Activated T-helper 1 cell treated with anti-CD3 and anti-CD28 coated beads, Interleukin-2, amount 50 U/mL, for 16 hours (primary cell): ENCODE results near the gene POU6F2.
"Not testable (repeated sequence)": the region's sequence is repeated elsewhere in the genome, so short reads cannot be mapped to it uniquely, and the experiment has no call there.

Experiments used
- DNase-seq, 2 donors: peaks; one replicate each; pipeline ENCODE4 v3.0.0-alpha.2; 2020; ENCODE audit warnings: low read depth in 1 of 2, low spot score in 1 of 2

POU6F2 gene

DNA sequence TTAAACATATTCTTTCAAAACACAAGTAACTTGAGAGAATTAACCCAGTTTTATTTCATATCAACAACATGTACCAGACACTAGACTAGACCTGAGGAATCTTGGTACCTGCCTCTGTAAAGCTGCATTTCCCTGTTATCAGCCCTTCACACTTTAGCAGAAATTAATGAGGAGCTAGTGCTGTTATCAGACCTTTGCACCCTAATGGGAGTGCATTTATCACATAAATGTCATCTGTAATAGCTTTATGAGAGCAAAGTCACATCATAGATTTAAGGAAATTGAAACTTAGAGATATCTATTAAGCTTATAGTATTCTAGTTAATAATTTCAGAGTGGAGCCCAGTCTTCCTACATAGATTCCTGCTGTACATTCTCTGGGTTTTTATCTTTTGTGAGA is 318.1 kb downstream of the POU6F2 start:
- DNase-seq, result no peak

DNA sequence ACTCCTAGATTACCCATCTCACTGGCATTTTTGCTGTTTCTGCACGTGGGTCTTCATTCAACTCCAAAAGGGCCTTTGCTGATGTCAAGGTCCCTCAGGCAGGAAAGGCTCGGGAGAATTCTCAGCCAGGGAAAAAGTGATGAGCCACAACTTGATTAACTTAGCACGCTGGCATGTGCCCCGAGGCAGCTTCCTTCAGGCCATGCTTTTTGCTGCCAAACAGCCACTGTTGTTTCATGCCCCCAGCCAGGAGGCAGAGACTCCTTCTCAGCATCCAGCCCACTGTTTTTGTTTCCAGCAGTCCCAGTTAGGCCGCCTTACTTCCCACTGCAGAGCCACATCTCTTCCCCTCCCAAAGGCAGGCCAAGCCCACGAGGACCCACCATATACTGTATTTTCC is 322.0 kb downstream of the POU6F2 start:
- DNase-seq, result no peak

DNA sequence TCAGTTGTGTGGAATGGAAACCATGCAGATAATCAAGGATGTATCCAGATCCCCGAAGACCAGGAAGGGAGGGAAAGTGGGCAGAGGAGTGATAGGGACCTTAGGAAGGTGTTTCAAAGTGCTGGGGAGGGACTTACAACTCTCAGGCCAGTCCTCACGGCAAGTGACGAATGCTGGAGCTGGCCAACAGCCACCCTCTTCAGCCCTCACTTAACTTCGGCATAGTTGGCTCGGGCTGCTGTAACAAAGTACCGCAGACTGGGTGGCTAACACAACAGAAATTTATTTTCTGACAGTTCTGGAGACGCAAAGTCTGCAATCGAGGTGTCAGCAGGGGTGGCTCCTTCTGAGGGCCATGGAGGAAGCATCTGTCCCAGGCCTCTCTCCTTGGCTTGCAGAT is 322.6 kb downstream of the POU6F2 start:
- DNase-seq, result no peak

DNA sequence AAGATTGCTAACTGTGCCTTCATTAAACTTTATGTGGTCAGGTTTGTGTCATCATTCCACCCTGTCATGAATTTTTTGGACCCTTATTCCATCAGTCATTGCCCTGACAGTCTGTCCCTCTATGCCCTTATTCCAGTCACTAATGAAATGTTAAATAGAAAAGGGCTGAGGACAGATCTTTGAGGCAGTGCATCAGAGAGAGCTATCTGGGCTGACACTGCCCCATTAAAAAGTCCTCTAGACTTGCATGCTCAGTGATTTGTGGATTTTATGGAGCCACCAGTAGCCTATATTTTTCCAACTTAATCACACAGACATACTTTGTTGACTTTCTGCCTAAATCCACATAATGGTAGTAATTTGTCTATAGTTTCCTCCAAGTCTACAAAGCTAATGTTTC is 323.8 kb downstream of the POU6F2 start:
- DNase-seq, result no peak

DNA sequence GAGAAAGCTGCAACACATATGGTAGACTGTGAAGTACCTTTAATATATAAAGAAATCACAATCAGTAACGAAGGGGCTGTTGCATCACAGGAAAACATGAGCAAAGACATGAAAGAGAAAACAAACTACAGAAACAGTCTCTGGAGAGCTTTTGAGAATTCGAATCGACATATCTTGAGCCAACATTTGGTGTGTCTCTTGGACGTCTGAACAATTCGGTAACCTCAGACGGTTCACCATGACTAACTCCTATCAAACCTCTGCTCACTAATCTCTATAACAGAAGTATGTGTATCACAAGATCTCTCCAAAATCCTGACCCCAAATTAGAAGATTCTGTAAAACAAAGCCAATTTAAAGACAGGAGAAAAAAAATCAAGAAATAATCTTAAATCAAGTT is 326.5 kb downstream of the POU6F2 start:
- DNase-seq, result no peak

DNA sequence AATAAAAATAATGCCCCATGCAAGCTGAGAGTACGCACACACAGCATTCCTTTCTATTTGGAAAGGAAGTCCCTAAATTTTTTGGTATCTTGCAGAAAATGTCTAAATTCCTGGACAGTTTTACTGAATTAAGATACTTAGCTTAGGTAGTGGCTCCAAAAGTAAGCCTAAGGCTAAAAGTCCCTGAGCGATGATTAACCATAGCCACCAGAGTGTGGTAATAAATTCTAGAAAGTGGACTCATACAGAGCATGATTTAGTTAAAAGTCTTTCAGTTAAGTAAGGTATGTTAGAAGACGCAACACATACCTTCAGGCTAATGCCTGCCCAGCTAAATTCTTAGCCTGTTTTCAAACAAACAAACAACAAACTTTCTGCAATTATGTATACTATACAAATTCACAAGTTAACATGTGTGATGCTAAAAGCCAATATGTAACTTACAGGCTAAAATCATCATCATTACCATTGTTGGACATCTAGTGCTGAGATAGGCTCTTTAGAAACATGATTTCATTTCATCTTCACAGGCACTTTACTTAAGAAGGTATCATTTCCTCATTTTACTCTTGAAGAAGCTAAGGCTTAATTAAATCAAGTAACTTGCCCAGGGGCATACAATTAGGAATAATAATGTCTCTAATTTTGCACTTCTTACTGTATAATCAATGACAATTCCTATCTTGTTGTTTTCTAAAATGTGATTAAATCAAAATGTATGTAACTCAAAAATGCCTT is 327.1 kb downstream of the POU6F2 start:
- DNase-seq, result no peak

DNA sequence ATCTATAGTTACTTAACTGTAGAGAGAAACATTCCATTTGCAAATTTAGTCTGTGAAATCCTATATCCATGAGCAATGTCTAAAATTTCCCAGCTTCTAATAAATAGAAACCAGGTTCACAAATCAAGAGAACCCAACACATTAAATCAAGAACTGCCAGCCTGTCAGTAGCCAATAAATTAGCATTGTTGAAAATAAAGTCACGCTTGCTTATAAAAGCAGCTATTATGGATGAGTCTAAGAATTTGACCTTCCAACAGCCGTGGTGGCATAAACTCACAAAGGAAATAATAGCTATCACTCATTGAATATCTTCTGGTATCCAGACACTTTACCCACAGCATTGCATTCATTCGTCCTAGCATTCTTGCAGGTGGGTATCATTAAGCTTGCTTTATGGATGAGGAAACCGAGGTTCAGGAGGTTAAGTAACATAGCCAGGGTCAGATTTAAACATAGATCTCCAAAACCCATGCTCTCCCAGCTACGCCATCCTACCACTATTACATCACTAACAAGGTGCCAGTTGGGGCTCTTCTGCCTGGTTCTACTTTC is 328.4 kb downstream of the POU6F2 start:
- DNase-seq, result no peak

DNA sequence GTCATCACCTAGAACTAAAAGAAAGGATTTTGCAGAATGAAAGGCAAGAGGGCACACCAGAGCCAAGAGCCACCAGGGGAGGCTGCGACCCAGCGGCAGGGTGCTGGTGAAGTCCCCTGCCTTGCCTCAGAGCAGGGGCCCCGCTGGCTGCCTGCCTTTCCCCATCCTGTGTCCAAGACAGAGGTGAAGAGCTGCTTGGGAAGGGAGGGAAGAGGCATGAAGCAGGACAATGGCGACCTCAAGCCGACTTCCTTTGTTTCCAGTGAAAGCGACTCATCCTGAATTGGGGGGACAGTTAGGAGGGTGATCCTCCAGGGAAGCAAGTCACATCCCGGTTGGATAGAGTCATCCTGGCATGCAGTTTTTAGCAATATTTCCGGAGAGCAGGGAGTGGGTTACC is 333.0 kb downstream of the POU6F2 start:
- no peak for DNase-seq

DNA sequence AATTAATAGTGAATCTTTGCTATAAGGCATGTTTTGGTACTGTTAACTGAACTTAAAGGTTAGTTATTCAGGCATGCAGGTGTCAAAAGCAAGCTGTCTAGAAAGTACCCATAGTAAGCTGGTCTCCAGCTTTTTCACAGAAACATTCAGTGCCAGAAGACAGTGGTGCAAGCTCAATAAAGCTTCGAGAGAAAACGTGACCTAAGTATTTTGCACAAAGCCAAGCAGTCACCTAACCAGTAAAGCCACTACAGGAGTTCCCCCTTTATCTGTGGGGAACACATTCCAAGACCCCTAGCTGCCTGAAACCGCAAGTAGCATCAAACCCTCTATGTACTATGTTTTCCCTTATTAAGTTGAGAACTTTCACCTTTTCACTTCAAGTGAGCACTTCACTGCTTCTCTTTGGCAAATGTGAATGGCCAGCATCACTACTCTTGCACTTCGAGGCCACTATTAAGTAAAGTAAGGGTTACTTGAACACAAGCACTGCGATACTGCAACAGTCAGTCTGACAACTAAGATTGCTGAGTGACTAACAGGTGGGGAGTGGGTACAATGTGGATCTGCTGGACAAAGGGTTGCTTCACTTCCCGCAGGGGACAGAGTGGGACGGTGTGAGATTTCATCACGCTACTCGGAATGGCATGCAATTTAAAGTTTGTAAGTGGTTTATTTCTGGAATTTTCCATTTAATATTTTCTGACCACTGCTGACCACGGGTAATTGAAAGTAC is 334.7 kb downstream of the POU6F2 start:
- no peak for DNase-seq

DNA sequence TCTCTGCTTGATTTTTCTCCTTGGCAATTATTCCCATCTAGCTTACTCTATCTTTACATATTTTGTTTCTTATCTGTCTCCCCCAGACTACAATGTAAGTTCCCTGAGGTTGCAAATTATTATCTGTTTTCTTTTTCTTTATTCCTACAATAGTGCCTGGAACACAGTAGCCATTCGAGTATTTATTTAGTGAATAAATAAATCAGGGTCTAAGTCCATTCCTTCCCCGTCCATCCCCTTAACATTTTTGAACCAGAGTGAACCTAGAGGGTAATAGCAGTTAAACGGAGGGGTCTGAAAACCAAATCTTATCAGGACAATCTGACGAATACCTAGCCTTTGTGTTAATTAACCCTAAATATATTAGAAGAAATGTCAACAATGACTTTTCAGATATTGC is 335.7 kb downstream of the POU6F2 start:
- DNase-seq, result no peak

DNA sequence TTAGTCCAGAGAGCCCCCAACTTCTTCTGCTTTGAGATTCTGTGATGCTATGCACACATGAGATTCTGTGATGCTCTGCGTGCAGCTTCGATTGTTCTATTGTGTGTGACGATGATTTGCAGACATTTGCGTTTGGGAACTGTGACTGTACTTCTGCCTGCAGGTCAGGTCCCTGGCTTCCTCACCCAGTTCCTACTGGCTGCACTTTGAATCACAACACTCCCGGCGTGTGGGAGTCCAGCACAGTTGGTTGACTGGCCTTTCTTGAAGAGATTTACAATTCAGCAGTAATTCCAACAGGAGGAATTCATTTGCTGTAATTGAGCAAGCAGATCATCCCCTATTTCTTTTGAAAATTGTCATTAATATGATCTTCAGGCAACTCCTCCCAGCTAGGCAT is 336.3 kb downstream of the POU6F2 start:
- DNase-seq, result no peak

DNA sequence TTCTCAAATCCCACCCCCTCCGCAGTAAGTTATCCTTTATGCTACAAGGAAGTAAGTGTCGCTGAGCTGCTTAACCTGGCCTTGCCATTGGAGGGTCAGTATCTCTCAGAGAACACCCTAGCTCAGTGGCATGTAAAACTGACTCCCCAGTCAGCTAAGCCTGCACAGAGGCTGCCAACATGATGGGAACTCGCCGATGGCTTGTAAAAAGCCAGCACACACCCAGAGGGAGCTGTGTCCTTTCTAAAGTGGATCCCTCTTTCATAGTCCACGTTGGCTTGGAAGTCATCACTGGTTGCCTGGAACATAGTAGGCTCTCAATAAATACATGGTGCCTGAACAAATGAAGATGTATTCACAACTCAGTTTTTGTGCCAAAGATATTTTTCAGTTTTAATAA is 339.4 kb downstream of the POU6F2 start:
- no peak for DNase-seq

DNA sequence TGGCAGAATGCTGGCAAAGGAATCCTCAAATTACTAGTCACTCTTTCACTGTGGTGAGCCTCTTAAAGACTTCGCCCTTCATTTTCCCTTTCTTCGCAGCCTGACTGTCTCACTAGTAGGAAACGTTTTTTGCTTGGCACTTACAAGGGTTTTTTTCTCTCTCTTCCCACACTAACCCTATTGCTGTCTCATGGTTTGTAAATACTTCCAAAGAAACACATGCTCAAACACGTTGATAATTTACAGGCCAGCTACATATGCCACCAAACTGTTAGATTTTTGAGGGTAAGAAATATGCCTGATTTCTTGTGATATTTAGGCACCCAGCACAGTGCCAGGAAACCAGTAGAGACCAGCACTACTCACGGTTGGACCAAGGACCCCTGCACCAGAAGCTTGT is 340.2 kb downstream of the POU6F2 start:
- DNase-seq, result no peak

DNA sequence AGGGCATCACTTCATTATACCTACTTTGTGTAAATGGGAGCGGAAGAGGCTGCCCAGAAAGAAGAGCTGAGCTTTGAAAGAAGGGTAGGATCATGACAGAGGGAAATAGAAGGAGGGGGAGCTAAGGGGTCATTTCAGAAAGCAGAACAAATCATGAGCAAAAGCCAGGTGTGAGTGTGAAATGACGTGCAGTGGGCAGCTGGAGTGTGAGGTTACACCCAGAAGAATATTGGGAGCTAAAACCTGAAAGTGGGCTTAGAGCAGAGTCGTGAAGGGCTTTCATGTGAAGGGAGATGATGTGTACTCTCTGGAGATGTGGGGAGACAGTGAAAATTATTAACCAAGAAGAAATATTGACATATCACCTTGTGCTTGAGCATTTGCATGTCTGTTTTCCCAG is 343.5 kb downstream of the POU6F2 start:
- no peak for DNase-seq

DNA sequence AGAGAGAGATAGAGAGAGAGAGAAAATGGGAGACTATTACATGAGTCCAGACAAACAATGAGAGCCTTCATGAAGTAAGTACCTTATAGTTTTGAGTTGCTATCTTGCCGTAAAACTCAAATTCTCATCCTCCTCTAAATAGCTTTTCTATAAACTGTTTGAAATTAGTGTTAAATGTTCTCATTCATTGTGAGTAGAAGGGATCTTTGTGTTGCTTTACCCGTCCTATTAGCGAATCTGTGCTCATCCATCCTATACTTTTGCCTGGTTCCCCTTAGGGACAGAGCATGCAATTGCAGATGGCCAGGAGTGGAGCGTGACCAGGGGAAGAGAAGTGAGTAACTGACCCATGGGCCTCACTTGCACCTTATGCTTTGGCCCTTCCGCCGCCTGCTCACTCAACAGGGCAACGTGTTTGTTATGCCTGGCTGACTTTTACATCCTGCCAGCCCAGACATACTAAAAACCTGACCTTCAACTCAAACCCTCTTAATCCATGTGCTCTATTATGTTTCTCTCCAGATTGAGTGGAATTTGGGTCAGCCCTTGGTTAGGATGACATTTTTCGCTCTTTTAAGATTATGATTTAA is 344.3 kb downstream of the POU6F2 start:
- no peak for DNase-seq

DNA sequence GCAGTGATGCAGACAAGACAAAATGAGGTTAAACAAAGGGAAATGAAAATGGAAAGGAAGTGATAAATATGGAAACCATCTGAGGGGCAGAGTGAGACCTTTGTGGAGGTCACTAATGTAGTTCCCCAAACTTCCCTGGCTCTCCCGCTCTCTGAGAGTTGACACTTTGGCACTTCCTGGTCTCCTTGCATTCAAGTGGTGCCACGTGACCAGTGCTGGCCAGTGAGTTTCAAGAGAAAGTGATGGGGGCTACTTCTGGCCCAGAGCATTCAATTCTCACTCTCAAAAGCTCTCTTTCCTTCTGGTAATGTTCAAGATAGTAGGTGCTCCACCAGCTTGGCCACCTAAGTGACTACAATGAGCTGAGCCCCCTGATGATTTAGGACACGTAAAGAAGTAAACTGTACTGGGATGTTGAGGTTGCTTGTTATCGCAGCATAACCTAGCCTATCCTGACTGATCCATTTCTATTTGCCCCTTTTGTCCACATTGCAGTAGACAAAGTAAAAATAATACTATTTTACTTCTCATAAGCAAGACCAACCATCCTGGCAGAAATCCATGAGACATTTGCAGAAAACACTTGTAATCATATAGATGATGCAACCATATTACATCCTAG is 346.5 kb downstream of the POU6F2 start:
- DNase-seq, result no peak

DNA sequence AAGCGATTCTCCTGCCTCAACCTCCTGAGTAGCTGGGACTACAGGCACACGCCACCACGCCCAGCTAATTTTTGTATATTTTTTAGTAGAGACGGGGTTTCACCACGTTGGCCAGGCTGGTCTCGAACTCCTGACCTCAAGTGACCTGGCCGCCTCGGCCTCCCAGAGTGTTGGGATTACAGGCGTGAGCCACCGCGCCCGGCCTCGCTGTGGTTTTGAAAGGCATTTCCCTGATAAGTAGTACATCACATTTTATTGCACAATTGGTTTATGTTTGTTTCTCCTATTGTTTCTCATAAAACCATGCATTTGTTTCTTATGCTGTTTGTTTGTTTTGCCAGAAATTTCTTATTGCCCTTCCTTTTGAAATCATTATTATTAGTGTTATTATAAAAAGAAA is 353.9 kb downstream of the POU6F2 start:
- not testable (repeated sequence) for DNase-seq

DNA sequence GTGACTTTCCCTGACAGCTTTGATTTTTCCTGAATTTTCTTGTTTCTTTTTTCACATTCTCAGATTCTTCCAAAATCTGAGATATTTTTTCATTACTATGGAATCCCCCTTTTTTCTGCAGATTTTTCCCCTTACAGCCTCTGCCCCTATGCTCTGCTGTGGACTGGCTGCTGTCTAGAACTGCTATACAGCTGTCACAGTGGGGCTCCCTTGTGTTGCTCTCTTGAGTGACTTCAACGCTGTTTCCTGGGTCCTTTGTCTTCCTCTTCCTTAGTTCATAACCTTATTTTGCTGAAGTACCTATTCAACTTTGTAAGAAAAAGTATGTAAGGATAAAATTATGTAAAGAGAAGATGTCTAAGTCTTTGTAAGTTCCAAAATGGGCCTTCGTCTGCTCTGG is 354.4 kb downstream of the POU6F2 start:
- DNase-seq, result no peak

DNA sequence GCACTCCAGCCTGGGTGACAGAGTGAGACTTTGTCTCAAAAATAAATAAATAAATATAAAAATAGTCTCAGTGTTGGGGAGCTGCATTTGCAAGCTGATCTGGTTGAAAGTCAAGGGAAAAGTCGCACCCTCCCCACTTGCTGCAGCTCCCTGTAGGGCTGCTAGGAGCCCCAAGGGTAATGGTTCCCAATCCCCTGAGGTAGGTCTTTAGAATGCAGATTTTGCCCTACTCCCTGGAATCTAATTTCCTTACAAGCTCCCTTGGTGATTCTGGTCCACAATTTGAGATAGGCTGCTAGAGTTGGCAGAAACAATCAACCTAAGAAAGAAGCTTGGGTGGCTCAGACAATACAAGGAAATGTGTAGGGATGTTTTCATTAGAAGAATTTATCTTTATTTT is 356.0 kb downstream of the POU6F2 start:
- DNase-seq, result no peak

DNA sequence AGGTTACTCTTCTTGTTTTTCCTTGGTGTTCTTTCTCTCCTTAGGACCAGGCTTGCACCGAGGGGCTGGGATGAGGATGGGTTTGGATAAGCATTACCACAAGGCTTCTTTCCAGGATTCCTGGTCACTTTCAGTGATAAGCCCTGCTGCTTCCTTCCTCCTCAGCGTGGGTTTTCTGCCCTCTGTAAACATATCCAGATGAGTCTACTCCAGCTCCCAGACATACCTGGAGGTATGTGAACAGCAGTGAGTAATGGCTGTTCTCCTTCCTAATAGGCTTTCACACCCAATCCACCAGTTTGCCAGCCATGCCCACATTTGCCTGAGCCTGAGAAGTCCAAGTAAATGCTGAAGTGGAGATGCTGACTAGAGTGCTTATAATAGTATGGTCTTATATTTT is 358.7 kb downstream of the POU6F2 start:
- no peak for DNase-seq

DNA sequence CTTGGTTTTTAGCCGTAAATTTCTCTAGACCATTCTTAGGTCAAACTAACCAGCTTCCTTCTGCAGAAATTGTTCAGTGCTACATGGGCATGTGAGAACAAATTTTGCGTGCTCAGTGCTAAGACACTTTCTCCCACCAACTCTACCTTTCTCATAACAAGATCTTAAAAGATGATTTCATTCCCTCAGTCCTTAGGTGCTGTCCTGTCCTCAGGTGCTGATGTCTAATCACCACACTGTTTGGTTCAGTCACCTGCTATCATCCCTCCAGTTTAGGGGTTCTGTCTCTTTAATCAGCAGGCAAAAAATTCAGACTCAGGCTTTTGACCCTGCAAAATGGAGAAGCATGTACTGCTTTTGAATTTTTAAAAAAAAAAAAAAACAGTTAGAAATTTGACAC is 361.0 kb downstream of the POU6F2 start:
- no peak for DNase-seq

DNA sequence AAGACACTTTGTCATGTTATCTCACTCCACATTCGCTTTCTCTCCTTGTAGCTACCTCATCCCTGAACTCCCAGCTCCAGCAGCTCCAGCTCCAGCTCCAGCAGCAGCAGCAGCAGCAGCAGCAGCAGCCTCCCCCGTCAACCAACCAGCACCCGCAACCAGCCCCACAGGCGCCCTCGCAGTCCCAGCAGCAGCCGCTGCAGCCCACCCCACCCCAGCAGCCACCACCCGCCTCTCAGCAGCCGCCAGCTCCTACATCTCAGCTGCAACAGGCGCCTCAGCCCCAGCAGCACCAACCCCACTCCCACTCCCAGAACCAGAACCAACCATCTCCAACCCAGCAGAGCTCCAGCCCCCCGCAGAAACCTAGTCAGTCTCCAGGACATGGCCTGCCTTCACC is 361.9 kb downstream of the POU6F2 start:
- no peak for DNase-seq
